GM12878 (cell line): ENCODE results near the gene POU4F3. TPM values are rescaled to one million over a fixed set of nuclear protein-coding genes. Genes with fewer than 3 reads are reported as not detected.

Source experiments
- ATAC-seq: fragments of 200-7000 bp; cut with Tn5 transposase; 3 replicates; pipeline ENCODE4 v1.9.1; 2020; ENCODE audit warnings: mild to moderate bottlenecking, moderate library complexity
- BruUV-seq: library from RNA; stranded (reverse); fragments of 400-500 nt; replicated peaks from 2 replicates; lab custom pipeline; 2021; lab: Mats Ljungman, UMichigan
- CTCF ChIA-PET: fragments of 300-600 bp; sonication (Branson Sonifier 250); formaldehyde crosslinking; extraction: SDS; loops from one replicate; lab custom pipeline; 2021; ENCODE audit warnings: inconsistent platforms; lab: Yijun Ruan, JAX
- POLR2A ChIA-PET: fragments of 350-600 bp; formaldehyde crosslinking; extraction: SDS; loops from one replicate; lab custom pipeline; 2021; ENCODE audit warnings: inconsistent platforms; lab: Charles Lee
- RAD21 ChIA-PET: fragments of 300-600 bp; sonication (Branson Sonifier 250); formaldehyde crosslinking; loops from one replicate; lab custom pipeline; 2023; ENCODE audit warnings: antibody characterized with exemption; ENCODE audit not compliant: unreplicated experiment; lab: Charles Lee
- SMC1A ChIA-PET: fragments of 300-600 bp; sonication (Branson Sonifier 250); formaldehyde crosslinking; loops from one replicate; lab custom pipeline; 2023; ENCODE audit not compliant: unreplicated experiment, uncharacterized antibody; lab: Charles Lee
- DNase-seq: peaks from one replicate; pipeline ENCODE4 v3.0.0-alpha.2; 2011; ENCODE audit warnings: low read depth, low spot score
- FAIRE-seq: peaks from 3 replicates; lab custom pipeline; 2011; peaks lifted over from hg19 to GRCh38; lab: Jason Lieb, UNC
- H2AFZ ChIP-seq: 2 replicates; pipeline ENCODE4 v1.6.0; 2011; ENCODE audit warnings: low read depth, low read length, control low read depth; ENCODE audit not compliant: control insufficient read depth
- H3K27ac ChIP-seq: 2 replicates; pipeline ENCODE4 v1.5.1; 2011; ENCODE audit warnings: control low read depth; ENCODE audit not compliant: control insufficient read depth, insufficient read depth
- H3K27me3 ChIP-seq, 2 experiments: replicated peaks in 1 of 2; 2 replicates each; pipeline versions ENCODE4 v1.6.0 to v1.6.1; 2011; ENCODE audit warnings: low read length in 1 of 2; ENCODE audit not compliant: control insufficient read depth in 2 of 2, insufficient read depth in 2 of 2
- H3K36me3 ChIP-seq, 2 experiments: 2 replicates each; pipeline ENCODE4 v1.5.1; 2011; ENCODE audit warnings: low read length in 1 of 2; ENCODE audit not compliant: control insufficient read depth in 2 of 2, insufficient read depth in 2 of 2
- H3K4me1 ChIP-seq: 2 replicates; pipeline ENCODE4 v1.6.1; 2011; ENCODE audit warnings: mild to moderate bottlenecking, low read length, moderate library complexity, mixed read lengths; ENCODE audit not compliant: control insufficient read depth, insufficient read depth
- H3K4me2 ChIP-seq: 2 replicates; pipeline ENCODE4 v1.6.0; 2011; ENCODE audit warnings: control low read depth; ENCODE audit not compliant: control insufficient read depth, insufficient read depth
- H3K4me3 ChIP-seq: fragments of 200-600 bp; sonication (generic); 2 replicates; pipeline ENCODE4 v1.5.1; 2016
- H3K79me2 ChIP-seq: 2 replicates; pipeline ENCODE4 v1.6.0; 2011; ENCODE audit warnings: low read length; ENCODE audit not compliant: control insufficient read depth, insufficient read depth
- H3K9ac ChIP-seq: 2 replicates; pipeline ENCODE4 v1.8.0; 2011; ENCODE audit warnings: low read length, control low read depth, mixed read lengths; ENCODE audit not compliant: control insufficient read depth, insufficient read depth
- H3K9me3 ChIP-seq: replicated peaks from 3 replicates; pipeline ENCODE4 v1.5.1; 2011; ENCODE audit warnings: mild to moderate bottlenecking, low read length; ENCODE audit not compliant: control insufficient read depth, insufficient read depth
- H4K20me1 ChIP-seq: 2 replicates; pipeline ENCODE4 v1.6.0; 2011; ENCODE audit not compliant: control insufficient read depth, insufficient read depth
- BHLHE40 ChIP-seq, 2 experiments: fragments of 450-650 bp in 1 of 2; IDR thresholded peaks; 2 replicates each; pipeline ENCODE4 v1.6.1; 2011 to 2017; ENCODE audit warnings: low read depth in 2 of 2, borderline replicate concordance in 1 of 2, improper control_type of control experiment in 1 of 2, low read length in 1 of 2, mild to moderate bottlenecking in 1 of 2
- CHD2 ChIP-seq: IDR thresholded peaks from 2 replicates; pipeline ENCODE4 v1.6.1; 2011; ENCODE audit warnings: low read depth, low read length, improper control_type of control experiment, borderline replicate concordance
- MTA2 ChIP-seq: fragments of 450-650 bp; IDR thresholded peaks from 2 replicates; pipeline ENCODE4 v1.6.1; 2016; ENCODE audit warnings: low read depth, mild to moderate bottlenecking, moderate library complexity
- POLR2AphosphoS5 ChIP-seq: IDR thresholded peaks from 2 replicates; pipeline ENCODE4 v1.6.1; 2011; ENCODE audit warnings: mild to moderate bottlenecking, low read length, inconsistent platforms
- TARDBP ChIP-seq: IDR thresholded peaks from 2 replicates; pipeline ENCODE4 v1.6.1; 2016; ENCODE audit warnings: borderline replicate concordance
- ZBTB40 ChIP-seq: fragments of 450-650 bp; IDR thresholded peaks from 2 replicates; pipeline ENCODE4 v1.6.1; 2016; ENCODE audit warnings: mild to moderate bottlenecking, moderate library complexity, borderline replicate concordance
- WGBS: methylation state at CpG from one replicate; pipeline ENCODE4 v1.1.6; 2016; ENCODE audit warnings: low lambda C conversion rate; ENCODE audit not compliant: insufficient replicate concordance, insufficient coverage; ENCODE audit errors: missing lambda C conversion rate; 5-methylcytosine and 5-hydroxymethylcytosine counted together
- in situ Hi-C: fragments of 300-500 bp; cut with MboI; formaldehyde crosslinking; loops from 9 replicates; pipeline ENCODE4 v1.14.3; 2018; ENCODE audit warnings: mixed read lengths
- intact Hi-C: fragments of 100-400 bp; cut with micrococcal nuclease; formaldehyde crosslinking; loops from one replicate; pipeline ENCODE4 v1.14.2; 2022; ENCODE audit not compliant: unreplicated experiment
- polyA plus RNA-seq, 11 experiments: library from polyadenylated mRNA; depleted of rRNA in 4 of 11; unstranded in 6 of 11; stranded (reverse) in 5 of 11; fragments of >200 nt; fragmentation: Nextera tagmentation in 4 of 11; fragmentation: Illumina TruSeq in 1 of 11; extraction: Ambion mirVana in 4 of 11; extraction: Trizol in 1 of 11; gene quantifications; 1 replicate in 1 of 11; 2 replicates in 10 of 11; pipeline versions ENCODE4 v1.2.1 to v1.2.3, GENCODE V29; 2011 to 2016; ENCODE audit warnings: inconsistent platforms in 2 of 11, missing spikeins in 2 of 11, low read depth in 1 of 11
- total RNA-seq, 4 experiments: library from RNA; depleted of rRNA in 3 of 4; stranded (reverse); fragments of >200 nt in 3 of 4; fragmentation: Illumina TruSeq in 1 of 4; extraction: Trizol in 1 of 4; gene quantifications; 2 replicates each; pipeline versions ENCODE4 v1.2.1 to v1.2.3, GENCODE V29; 2013 to 2021

The POU4F3 gene
- total and polyA plus RNA-seq, 10 of the 15 experiments (the other 5 are each of a cell fraction or from before 2014, with no cell fraction given) = 0.03 to 0.19 (median 0.08) TPM; not detected in 5

DNA sequence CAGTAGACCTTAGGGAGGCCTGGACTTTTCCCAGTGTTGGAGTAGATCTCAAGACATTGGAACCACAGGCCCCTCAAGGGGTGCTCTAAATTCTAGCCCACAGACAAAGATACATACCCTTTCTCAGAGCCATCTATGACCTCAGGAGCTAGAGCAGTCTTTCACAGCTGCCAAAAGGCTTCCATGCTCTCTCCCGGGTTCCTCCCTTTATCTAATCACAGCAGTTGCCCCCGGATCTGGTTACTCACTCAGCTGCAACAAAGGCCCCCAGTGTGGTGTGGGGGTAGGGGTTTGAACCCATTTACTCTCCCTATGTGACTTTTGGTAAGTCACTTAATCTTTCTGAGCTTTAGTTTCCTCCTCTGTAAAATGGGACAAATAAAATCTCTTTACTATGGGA lies 27.0 kb downstream of the POU4F3 start:
- Histone ChIP-seq H3K9ac (no peak overlapping the region), H3K4me2 (no peak overlapping the region), H3K4me1 (no peaks in the 10 kb centered on the region), H3K79me2 (no peaks in the 10 kb centered on the region), H3K27me3 (no peaks in the 10 kb centered on the region), H3K4me3 (no peak overlapping the region), H3K9me3 (no peaks in the 10 kb centered on the region), H3K36me3 (no peaks in the 10 kb centered on the region), H2AFZ (no peak overlapping the region), H4K20me1 (no peaks in the 10 kb centered on the region), H3K27ac (no peak overlapping the region)
- in situ Hi-C loops (no loop called here), intact Hi-C loops (no loop called here)
- SMC1A ChIA-PET = no interaction called here
- no peak for ATAC-seq
- BruUV-seq = no TSS peak
- RAD21 ChIA-PET = no interaction called here
- TF ChIP-seq BHLHE40 (IDR thresholded peaks at IDR 0.05; ENCODE audit: borderline replicate concordance in 1 of 2, low read depth in 2 of 2, low read length in 1 of 2) (no peak), POLR2AphosphoS5 (no peak), ZBTB40 (no peak), MTA2 (no peak), CHD2 (no peak), TARDBP (no peak)
- FAIRE-seq = no peak
- no peak for DNase-seq
- CTCF ChIA-PET = no interaction called here
- POLR2A ChIA-PET = no interaction called here
- WGBS = 24% methylated on average over 2 of the region's 2 CpGs
